ENCODE data around the gene SPRR2F. TPM values are rescaled to one million over a fixed set of nuclear protein-coding genes. Genes with fewer than 3 reads are reported as not detected.

Gene SPRR2F
- total and polyA plus RNA-seq, 10 of the 15 experiments (the other 5 are each of a cell fraction or from before 2014, with no cell fraction given), result 0.18 to 0.27 TPM; not detected in 8

- POLR2A ChIA-PET, result no interaction called here
- Histone ChIP-seq H3K36me3 (ENCODE audit: control insufficient read depth in 2 of 2, insufficient read depth in 2 of 2, low read length in 1 of 2) (no peaks in the 10 kb centered on the region), H3K4me2 (ENCODE audit: control insufficient read depth, insufficient read depth) (no peak overlapping the region), H2AFZ (ENCODE audit: control insufficient read depth, low read depth, low read length) (no peak overlapping the region), H3K9ac (ENCODE audit: control insufficient read depth, insufficient read depth, low read length) (no peak overlapping the region), H3K4me3 (no peak overlapping the region), H3K4me1 (ENCODE audit: control insufficient read depth, insufficient read depth, low read length) (no peaks in the 10 kb centered on the region), H3K9me3 (replicated peaks; ENCODE audit: control insufficient read depth, insufficient read depth, low read length) (no peaks in the 10 kb centered on the region), H3K27me3 (replicated peaks in 1 of 2; ENCODE audit: control insufficient read depth in 2 of 2, insufficient read depth in 2 of 2, low read length in 1 of 2) (no peaks in the 10 kb centered on the region; a peak in 1 of 4 replicates), H3K79me2 (ENCODE audit: control insufficient read depth, insufficient read depth, low read length) (no peaks in the 10 kb centered on the region), H4K20me1 (ENCODE audit: control insufficient read depth, insufficient read depth) (no peaks in the 10 kb centered on the region), H3K27ac (ENCODE audit: control insufficient read depth, insufficient read depth) (no peak overlapping the region)
- TF ChIP-seq EZH2 (IDR thresholded peaks at IDR 0.05; ENCODE audit: borderline replicate concordance, control insufficient read depth, low read depth, low read length) (no peak), CBX3 (IDR thresholded peaks at IDR 0.05; ENCODE audit: borderline replicate concordance, low read depth) (no peak), PBX3 (IDR thresholded peaks at IDR 0.05; ENCODE audit: insufficient replicate concordance, low read depth, low read length) (no peak), YBX1 (IDR thresholded peaks at IDR 0.05) (no peak), NBN (IDR thresholded peaks at IDR 0.05) (no peak), EGR1 (IDR thresholded peaks at IDR 0.05; ENCODE audit: borderline replicate concordance in 1 of 2, low read depth in 2 of 2, low read length in 2 of 2) (no peak), PML (IDR thresholded peaks at IDR 0.05; ENCODE audit: low read length) (no peak), ZNF384 (IDR thresholded peaks at IDR 0.05; ENCODE audit: borderline replicate concordance, low read depth, low read length) (no peak), MXI1 (IDR thresholded peaks at IDR 0.05; ENCODE audit: low read depth, low read length) (no peak)
- WGBS (ENCODE audit: insufficient coverage, insufficient replicate concordance, low lambda C conversion rate, missing lambda C conversion rate), result 41% methylated on average over 1 of the region's 1 CpG
- SMC1A ChIA-PET (ENCODE audit: uncharacterized antibody, unreplicated experiment), result interaction anchor here (1.7 kb wide), 1 partner anchor 18 kb away, joined by 3 read pairs; no protein-coding TSS in a partner anchor
- FAIRE-seq (no peak), ATAC-seq (no peak), DNase-seq (ENCODE audit: low read depth, low spot score) (no peak)
- CTCF ChIA-PET, result interaction anchor here (1.0 kb wide), 1 partner anchor 27 kb away, joined by 3 read pairs; no protein-coding TSS in a partner anchor
- in situ Hi-C loops (cut with MboI), result no loop called here
- intact Hi-C loops (cut with micrococcal nuclease; ENCODE audit: unreplicated experiment), result no loop called here
- RAD21 ChIA-PET (ENCODE audit: unreplicated experiment), result no interaction called here
- no TSS peak for BruUV-seq (replicated peaks)
Observed at GRCh38 chr1:153087652-153088051, 25.7 kb downstream of the SPRR2F start.

Data from GM12878 (cell line).